Panc1 (cell line): ENCODE measurements around the gene TLCD1. TPM values are rescaled to one million over a fixed set of nuclear protein-coding genes. Genes with fewer than 3 reads are reported as not detected.
A peak's percentile ranks its signal among the peaks of the same experiment; 100 is the strongest.

ENCODE experiments used
- ATAC-seq: fragments of 200-7000 bp; cut with Tn5 transposase; 2 replicates; pipeline ENCODE4 v1.9.1; 2020; ENCODE audit warnings: mild to moderate bottlenecking, moderate library complexity
- BruUV-seq: library from RNA; stranded (reverse); fragments of 400-500 nt; replicated peaks from 2 replicates; lab custom pipeline; 2021; lab: Mats Ljungman, UMichigan
- CTCF ChIA-PET: fragments of 300-600 bp; sonication (Branson Sonifier 250); formaldehyde crosslinking; loops from one replicate; lab custom pipeline; 2022; ENCODE audit warnings: antibody characterized with exemption; lab: Charles Lee
- POLR2A ChIA-PET: fragments of 300-600 bp; sonication (Branson Sonifier 250); formaldehyde crosslinking; loops from one replicate; lab custom pipeline; 2022; ENCODE audit warnings: antibody characterized with exemption; lab: Charles Lee
- DNase-seq: peaks from one replicate; pipeline ENCODE4 v3.0.0-alpha.2; 2010; ENCODE audit warnings: low read depth, low spot score
- H3K27ac ChIP-seq: 2 replicates; pipeline ENCODE4 v1.5.1; 2011; ENCODE audit warnings: mild to moderate bottlenecking, low read length, inconsistent platforms
- H3K27me3 ChIP-seq: fragments of 200-500 bp; sonication (Bioruptor generic); 2 replicates; pipeline ENCODE4 v1.6.0; 2014; ENCODE audit warnings: low read length, inconsistent platforms; ENCODE audit not compliant: control insufficient read depth, insufficient read depth
- H3K36me3 ChIP-seq: fragments of 200-500 bp; sonication (Bioruptor generic); 2 replicates; pipeline ENCODE4 v1.5.1; 2014; ENCODE audit warnings: inconsistent platforms, mild to moderate bottlenecking, low read length, moderate library complexity; ENCODE audit not compliant: control insufficient read depth, insufficient read depth
- H3K4me1 ChIP-seq: 2 replicates; pipeline ENCODE4 v1.5.1; 2011; ENCODE audit warnings: inconsistent platforms, mild to moderate bottlenecking, low read length, moderate library complexity; ENCODE audit not compliant: control insufficient read depth, insufficient read depth
- H3K4me3 ChIP-seq, 2 experiments: 2 replicates each; pipeline ENCODE4 v1.5.1; 2011 to 2012; ENCODE audit warnings: low read depth in 2 of 2, low read length in 2 of 2, mild to moderate bottlenecking in 2 of 2, inconsistent platforms in 1 of 2, moderate library complexity in 1 of 2
- H3K9me3 ChIP-seq: fragments of 200-500 bp; sonication (Bioruptor generic); 2 replicates; pipeline ENCODE4 v1.5.1; 2014; ENCODE audit warnings: low read depth, mild to moderate bottlenecking, inconsistent platforms, low read length, moderate library complexity; ENCODE audit not compliant: control insufficient read depth, insufficient read depth
- POLR2AphosphoS5 ChIP-seq: IDR thresholded peaks from 2 replicates; pipeline ENCODE4 v1.6.1; 2012; ENCODE audit warnings: mild to moderate bottlenecking, low read depth, low read length, moderate library complexity
- SIN3A ChIP-seq: IDR thresholded peaks from 2 replicates; pipeline ENCODE4 v1.6.1; 2012; ENCODE audit warnings: low read depth, mild to moderate bottlenecking, low read length, moderate library complexity, borderline replicate concordance; ENCODE audit not compliant: insufficient read depth
- TCF7L2 ChIP-seq: IDR thresholded peaks from 2 replicates; pipeline ENCODE4 v1.6.1; 2011; ENCODE audit warnings: mild to moderate bottlenecking, low read depth, low read length, inconsistent platforms
- in situ Hi-C: cut with HindIII; loops from 2 replicates; pipeline ENCODE4 v1.10.0; 2016; ENCODE audit warnings: low sequenced_read_pairs, low pct_unique_long_range_greater_than_20kb
- intact Hi-C: fragments of 100-400 bp; cut with micrococcal nuclease; formaldehyde crosslinking; loops from one replicate; pipeline ENCODE4 v1.10.0; 2022; ENCODE audit not compliant: unreplicated experiment
- total RNA-seq: library from RNA; stranded (reverse); gene quantifications from one replicate; pipeline ENCODE4 v1.2.1, GENCODE V29; 2021; ENCODE audit not compliant: unreplicated experiment
- TF ChIP-seq, protein P1 (sequence below), 2 experiments: IDR thresholded peaks; 2 replicates each; pipeline ENCODE4 v1.6.1; 2011 to 2012; ENCODE audit warnings: low read depth in 2 of 2, control low read depth in 1 of 2, low read length in 1 of 2, mild to moderate bottlenecking in 1 of 2, moderate library complexity in 1 of 2; ENCODE audit not compliant: insufficient read depth in 1 of 2
- TF ChIP-seq, protein P2 (sequence below): fragments of 450-650 bp; IDR thresholded peaks from 2 replicates; pipeline ENCODE4 v1.5.1; 2017; ENCODE audit warnings: mild to moderate bottlenecking

Gene TLCD1
- total RNA-seq, 1 experiment from 2014 or later, result 55.7 TPM

DNA sequence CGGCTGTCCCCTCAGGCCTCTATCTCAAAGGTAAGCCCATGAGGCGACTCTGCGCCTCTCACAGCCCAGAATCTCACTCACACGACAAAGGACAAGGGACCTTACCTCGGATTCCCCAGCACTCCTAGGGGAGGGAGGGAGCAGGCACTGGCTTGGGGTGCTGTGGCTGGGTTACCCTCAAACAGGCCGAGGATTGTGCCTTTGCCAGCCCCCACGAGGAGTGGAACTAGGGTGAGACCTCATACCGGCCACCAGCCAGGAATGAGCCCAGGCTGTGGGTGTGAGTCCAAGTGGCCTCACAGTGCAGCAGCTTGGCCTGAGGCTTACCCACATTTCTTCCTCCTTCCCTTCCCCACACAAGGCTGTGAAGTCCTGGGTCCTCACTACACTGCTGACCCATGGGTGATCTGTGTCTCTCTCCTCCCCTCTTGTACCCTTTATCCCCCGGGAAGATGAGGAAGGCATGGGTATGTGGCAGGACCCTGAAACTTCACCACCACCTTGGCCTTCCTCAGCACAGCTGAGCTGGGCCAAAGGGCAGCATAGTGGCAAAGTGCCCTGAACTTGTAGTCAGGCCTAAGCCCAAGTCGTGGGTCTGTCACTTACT is 20.2 kb downstream of the TLCD1 start:
- in situ Hi-C loops, result no loop called here
- H3K4me3 ChIP-seq, result no peak overlapping the region
- 0 out of 2 replicates have a peak, but pooled peaks have one; percentile 5 for ATAC-seq
- H3K9me3 ChIP-seq, result no peaks in the 10 kb centered on the region
- H3K4me1 ChIP-seq, result 0 out of 2 replicates have a peak, but pooled peaks cover 3% of the 10 kb centered on the region
- no TSS peak for BruUV-seq
- no peak for TF ChIP-seq SIN3A
- TF ChIP-seq, protein P1, sequence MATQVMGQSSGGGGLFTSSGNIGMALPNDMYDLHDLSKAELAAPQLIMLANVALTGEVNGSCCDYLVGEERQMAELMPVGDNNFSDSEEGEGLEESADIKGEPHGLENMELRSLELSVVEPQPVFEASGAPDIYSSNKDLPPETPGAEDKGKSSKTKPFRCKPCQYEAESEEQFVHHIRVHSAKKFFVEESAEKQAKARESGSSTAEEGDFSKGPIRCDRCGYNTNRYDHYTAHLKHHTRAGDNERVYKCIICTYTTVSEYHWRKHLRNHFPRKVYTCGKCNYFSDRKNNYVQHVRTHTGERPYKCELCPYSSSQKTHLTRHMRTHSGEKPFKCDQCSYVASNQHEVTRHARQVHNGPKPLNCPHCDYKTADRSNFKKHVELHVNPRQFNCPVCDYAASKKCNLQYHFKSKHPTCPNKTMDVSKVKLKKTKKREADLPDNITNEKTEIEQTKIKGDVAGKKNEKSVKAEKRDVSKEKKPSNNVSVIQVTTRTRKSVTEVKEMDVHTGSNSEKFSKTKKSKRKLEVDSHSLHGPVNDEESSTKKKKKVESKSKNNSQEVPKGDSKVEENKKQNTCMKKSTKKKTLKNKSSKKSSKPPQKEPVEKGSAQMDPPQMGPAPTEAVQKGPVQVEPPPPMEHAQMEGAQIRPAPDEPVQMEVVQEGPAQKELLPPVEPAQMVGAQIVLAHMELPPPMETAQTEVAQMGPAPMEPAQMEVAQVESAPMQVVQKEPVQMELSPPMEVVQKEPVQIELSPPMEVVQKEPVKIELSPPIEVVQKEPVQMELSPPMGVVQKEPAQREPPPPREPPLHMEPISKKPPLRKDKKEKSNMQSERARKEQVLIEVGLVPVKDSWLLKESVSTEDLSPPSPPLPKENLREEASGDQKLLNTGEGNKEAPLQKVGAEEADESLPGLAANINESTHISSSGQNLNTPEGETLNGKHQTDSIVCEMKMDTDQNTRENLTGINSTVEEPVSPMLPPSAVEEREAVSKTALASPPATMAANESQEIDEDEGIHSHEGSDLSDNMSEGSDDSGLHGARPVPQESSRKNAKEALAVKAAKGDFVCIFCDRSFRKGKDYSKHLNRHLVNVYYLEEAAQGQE (IDR thresholded peaks at IDR 0.05; ENCODE audit: insufficient read depth in 1 of 2, low read depth in 2 of 2, low read length in 1 of 2), result no peak
- no peaks in the 10 kb centered on the region for H3K27me3 ChIP-seq
- POLR2A ChIA-PET, result no interaction called here
- intact Hi-C loops, result no loop called here
- DNase-seq, result no peak
- H3K36me3 ChIP-seq, result peaks cover 2% of the 10 kb centered on the region; the same call in 1 of the 2 replicates
- CTCF ChIA-PET, result no interaction called here
- peak overlapping the region; percentile 27; the same call in 1 of the 2 replicates for H3K27ac ChIP-seq

DNA sequence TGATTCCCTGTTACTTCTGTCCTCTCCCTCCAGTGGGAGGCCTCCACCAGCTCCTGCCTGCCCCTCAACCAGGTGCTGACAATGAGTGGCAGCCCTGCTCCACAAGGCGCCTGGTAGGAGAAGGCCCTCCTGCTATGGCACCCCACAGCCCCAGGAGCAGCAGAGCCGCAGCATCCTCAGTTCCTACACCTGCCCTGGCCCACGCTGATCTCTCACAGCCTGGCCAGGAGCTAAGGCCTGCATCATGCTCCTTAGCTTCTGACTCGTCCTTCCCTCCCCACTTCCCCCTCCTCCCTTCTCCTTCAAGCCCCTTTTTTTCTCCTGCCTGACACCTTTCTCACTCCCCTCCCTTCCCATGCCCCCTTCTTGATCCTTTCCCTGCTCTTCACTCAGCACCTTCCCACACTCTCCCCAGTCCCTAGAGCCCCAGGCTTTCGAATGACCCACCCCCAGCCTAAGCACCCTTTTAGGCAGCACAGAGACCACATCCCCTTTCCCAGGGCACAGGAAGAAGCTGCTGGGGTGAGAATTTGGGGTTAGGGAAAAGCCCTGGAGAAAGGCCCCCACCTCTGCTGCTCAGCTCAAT is 20.9 kb downstream of the TLCD1 start:
- no TSS peak for BruUV-seq
- TF ChIP-seq SIN3A (no peak), TCF7L2 (no peak), POLR2AphosphoS5 (no peak)
- TF ChIP-seq, protein P2, sequence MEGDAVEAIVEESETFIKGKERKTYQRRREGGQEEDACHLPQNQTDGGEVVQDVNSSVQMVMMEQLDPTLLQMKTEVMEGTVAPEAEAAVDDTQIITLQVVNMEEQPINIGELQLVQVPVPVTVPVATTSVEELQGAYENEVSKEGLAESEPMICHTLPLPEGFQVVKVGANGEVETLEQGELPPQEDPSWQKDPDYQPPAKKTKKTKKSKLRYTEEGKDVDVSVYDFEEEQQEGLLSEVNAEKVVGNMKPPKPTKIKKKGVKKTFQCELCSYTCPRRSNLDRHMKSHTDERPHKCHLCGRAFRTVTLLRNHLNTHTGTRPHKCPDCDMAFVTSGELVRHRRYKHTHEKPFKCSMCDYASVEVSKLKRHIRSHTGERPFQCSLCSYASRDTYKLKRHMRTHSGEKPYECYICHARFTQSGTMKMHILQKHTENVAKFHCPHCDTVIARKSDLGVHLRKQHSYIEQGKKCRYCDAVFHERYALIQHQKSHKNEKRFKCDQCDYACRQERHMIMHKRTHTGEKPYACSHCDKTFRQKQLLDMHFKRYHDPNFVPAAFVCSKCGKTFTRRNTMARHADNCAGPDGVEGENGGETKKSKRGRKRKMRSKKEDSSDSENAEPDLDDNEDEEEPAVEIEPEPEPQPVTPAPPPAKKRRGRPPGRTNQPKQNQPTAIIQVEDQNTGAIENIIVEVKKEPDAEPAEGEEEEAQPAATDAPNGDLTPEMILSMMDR, result no peak
- TF ChIP-seq, protein P1 (IDR thresholded peaks at IDR 0.05; ENCODE audit: insufficient read depth in 1 of 2, low read depth in 2 of 2, low read length in 1 of 2), result no peak
- in situ Hi-C loops (no loop called here), intact Hi-C loops (no loop called here)
- no peak overlapping the region for H3K4me3 ChIP-seq
- no peaks in the 10 kb centered on the region for H3K27me3 ChIP-seq
- peaks cover 2% of the 10 kb centered on the region; the same call in 1 of the 2 replicates for H3K36me3 ChIP-seq
- no peaks in the 10 kb centered on the region for H3K4me1 ChIP-seq
- peak overlapping the region; percentile 27; the same call in 1 of the 2 replicates for H3K27ac ChIP-seq
- ATAC-seq, result peak; percentile 19; the same call in 1 of the 2 replicates
- H3K9me3 ChIP-seq, result no peaks in the 10 kb centered on the region
- ChIA-PET CTCF (no interaction called here), POLR2A (no interaction called here)
- no peak for DNase-seq
